ENCODE results near the gene VDR.

VDR gene

DNA sequence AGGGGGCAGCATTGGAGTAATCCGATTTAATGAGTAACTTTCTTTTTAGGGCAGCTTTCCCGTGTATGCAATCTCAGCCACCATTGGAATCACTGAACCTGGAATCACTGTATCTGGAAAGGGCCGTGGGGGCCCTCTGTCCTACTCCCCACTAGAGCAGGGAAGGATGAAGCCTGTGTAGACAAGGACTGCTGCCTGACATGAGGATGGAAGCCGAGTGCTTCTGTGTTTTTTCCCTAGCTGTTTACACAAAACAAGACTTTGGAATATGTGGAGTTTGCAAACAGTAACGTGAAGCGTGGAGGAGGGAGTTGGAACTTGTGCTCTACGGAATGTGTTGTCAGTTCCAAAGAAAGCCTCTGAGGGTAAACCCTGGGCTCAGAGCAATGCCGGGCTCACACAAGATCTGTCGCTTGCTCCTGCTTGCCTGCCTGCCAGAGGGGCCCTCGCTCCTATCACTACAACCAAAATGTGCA is 52.7 kb downstream of the VDR start:
- no peak for TF ChIP-seq BACH2 (CRISPR knock-in tag; IDR thresholded peaks at IDR 0.05; ENCODE audit: borderline replicate concordance)
- TF ChIP-seq ZNF565 (CRISPR knock-in tag; conservative IDR thresholded peaks at IDR 0.05; ENCODE audit: low read depth) = no peak
- TF ChIP-seq, protein P1, sequence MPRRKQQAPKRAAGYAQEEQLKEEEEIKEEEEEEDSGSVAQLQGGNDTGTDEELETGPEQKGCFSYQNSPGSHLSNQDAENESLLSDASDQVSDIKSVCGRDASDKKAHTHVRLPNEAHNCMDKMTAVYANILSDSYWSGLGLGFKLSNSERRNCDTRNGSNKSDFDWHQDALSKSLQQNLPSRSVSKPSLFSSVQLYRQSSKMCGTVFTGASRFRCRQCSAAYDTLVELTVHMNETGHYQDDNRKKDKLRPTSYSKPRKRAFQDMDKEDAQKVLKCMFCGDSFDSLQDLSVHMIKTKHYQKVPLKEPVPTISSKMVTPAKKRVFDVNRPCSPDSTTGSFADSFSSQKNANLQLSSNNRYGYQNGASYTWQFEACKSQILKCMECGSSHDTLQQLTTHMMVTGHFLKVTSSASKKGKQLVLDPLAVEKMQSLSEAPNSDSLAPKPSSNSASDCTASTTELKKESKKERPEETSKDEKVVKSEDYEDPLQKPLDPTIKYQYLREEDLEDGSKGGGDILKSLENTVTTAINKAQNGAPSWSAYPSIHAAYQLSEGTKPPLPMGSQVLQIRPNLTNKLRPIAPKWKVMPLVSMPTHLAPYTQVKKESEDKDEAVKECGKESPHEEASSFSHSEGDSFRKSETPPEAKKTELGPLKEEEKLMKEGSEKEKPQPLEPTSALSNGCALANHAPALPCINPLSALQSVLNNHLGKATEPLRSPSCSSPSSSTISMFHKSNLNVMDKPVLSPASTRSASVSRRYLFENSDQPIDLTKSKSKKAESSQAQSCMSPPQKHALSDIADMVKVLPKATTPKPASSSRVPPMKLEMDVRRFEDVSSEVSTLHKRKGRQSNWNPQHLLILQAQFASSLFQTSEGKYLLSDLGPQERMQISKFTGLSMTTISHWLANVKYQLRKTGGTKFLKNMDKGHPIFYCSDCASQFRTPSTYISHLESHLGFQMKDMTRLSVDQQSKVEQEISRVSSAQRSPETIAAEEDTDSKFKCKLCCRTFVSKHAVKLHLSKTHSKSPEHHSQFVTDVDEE (CRISPR knock-in tag; IDR thresholded peaks at IDR 0.05) = no peak
- TF ChIP-seq SNAI2 (CRISPR knock-in tag; IDR thresholded peaks at IDR 0.05) = no peak
- TF ChIP-seq, protein P2, sequence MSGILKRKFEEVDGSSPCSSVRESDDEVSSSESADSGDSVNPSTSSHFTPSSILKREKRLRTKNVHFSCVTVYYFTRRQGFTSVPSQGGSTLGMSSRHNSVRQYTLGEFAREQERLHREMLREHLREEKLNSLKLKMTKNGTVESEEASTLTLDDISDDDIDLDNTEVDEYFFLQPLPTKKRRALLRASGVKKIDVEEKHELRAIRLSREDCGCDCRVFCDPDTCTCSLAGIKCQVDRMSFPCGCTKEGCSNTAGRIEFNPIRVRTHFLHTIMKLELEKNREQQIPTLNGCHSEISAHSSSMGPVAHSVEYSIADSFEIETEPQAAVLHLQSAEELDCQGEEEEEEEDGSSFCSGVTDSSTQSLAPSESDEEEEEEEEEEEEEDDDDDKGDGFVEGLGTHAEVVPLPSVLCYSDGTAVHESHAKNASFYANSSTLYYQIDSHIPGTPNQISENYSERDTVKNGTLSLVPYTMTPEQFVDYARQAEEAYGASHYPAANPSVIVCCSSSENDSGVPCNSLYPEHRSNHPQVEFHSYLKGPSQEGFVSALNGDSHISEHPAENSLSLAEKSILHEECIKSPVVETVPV (CRISPR knock-in tag; IDR thresholded peaks at IDR 0.05) = no peak
- TF ChIP-seq TOX (CRISPR knock-in tag; IDR thresholded peaks at IDR 0.05; ENCODE audit: borderline replicate concordance) = no peak
- no peak for TF ChIP-seq ZNF8 (CRISPR knock-in tag; IDR thresholded peaks at IDR 0.05)
- no peak for TF ChIP-seq ZFP3 (CRISPR knock-in tag; IDR thresholded peaks at IDR 0.05)
- TF ChIP-seq, protein P3, sequence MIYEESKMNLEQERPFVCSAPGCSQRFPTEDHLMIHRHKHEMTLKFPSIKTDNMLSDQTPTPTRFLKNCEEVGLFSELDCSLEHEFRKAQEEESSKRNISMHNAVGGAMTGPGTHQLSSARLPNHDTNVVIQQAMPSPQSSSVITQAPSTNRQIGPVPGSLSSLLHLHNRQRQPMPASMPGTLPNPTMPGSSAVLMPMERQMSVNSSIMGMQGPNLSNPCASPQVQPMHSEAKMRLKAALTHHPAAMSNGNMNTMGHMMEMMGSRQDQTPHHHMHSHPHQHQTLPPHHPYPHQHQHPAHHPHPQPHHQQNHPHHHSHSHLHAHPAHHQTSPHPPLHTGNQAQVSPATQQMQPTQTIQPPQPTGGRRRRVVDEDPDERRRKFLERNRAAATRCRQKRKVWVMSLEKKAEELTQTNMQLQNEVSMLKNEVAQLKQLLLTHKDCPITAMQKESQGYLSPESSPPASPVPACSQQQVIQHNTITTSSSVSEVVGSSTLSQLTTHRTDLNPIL (CRISPR knock-in tag; IDR thresholded peaks at IDR 0.05; ENCODE audit: low read depth) = no peak
- TF ChIP-seq ESRRG (CRISPR knock-in tag; IDR thresholded peaks at IDR 0.05) = no peak
- no peak for TF ChIP-seq OSR1 (CRISPR knock-in tag; IDR thresholded peaks at IDR 0.05)
- TF ChIP-seq ZC3H10 (CRISPR knock-in tag; IDR thresholded peaks at IDR 0.05) = no peak
- no peak for TF ChIP-seq GLIS3 (CRISPR knock-in tag; IDR thresholded peaks at IDR 0.05)
- TF ChIP-seq ZNF70 (CRISPR knock-in tag; IDR thresholded peaks at IDR 0.05) = no peak
- TF ChIP-seq TCF4 (CRISPR knock-in tag; IDR thresholded peaks at IDR 0.05; ENCODE audit: borderline replicate concordance) = no peak
- TF ChIP-seq, protein P4, sequence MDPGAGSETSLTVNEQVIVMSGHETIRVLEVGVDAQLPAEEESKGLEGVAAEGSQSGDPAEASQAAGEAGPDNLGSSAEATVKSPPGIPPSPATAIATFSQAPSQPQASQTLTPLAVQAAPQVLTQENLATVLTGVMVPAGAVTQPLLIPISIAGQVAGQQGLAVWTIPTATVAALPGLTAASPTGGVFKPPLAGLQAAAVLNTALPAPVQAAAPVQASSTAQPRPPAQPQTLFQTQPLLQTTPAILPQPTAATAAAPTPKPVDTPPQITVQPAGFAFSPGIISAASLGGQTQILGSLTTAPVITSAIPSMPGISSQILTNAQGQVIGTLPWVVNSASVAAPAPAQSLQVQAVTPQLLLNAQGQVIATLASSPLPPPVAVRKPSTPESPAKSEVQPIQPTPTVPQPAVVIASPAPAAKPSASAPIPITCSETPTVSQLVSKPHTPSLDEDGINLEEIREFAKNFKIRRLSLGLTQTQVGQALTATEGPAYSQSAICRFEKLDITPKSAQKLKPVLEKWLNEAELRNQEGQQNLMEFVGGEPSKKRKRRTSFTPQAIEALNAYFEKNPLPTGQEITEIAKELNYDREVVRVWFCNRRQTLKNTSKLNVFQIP (CRISPR knock-in tag; IDR thresholded peaks at IDR 0.05; ENCODE audit: borderline replicate concordance, low read depth) = no peak
- TF ChIP-seq ARNTL (CRISPR knock-in tag; IDR thresholded peaks at IDR 0.05; ENCODE audit: borderline replicate concordance, low read depth) = no peak
- ATAC-seq = no peak

DNA sequence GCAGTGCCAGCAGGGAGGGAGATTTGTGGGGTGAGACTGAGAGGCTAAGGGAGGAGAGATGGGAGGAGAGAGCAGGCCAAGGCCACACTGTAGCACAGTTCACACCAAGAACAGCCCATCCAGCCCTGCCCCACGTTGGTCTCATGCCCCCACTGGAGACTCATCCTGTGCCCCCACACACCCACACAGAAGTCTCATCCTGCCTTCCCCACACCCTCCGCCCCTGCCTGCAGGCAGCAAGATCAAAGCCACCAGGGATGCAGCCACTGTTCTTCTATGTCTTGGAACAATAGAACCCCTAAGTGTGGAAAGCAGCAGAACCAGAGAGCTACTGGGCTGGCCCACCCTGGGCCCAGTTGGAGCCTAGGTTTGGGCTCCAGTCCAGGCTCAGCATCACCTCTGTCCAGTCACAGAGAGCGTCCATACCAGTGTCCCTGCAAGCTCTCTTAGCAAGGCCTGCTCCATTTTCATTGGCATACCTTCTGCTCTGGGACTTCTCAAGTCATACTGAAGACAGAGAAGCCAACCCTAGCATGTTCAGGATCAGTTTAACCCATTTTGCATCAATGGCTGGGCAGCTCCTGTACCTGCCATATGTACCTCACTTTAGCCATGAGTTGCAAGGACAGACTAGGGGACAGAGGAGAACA is 53.4 kb downstream of the VDR start:
- no peak for TF ChIP-seq ISL1 (CRISPR knock-in tag; IDR thresholded peaks at IDR 0.05)
- TF ChIP-seq GLIS3 (CRISPR knock-in tag; IDR thresholded peaks at IDR 0.05) = no peak
- TF ChIP-seq ESRRG (CRISPR knock-in tag; IDR thresholded peaks at IDR 0.05) = no peak
- TF ChIP-seq, protein P3 (CRISPR knock-in tag; IDR thresholded peaks at IDR 0.05; ENCODE audit: low read depth) = no peak
- no peak for TF ChIP-seq ARNTL (CRISPR knock-in tag; IDR thresholded peaks at IDR 0.05; ENCODE audit: borderline replicate concordance, low read depth)
- TF ChIP-seq PPARA (CRISPR knock-in tag; IDR thresholded peaks at IDR 0.05; ENCODE audit: borderline replicate concordance) = no peak
- TF ChIP-seq, protein P5, sequence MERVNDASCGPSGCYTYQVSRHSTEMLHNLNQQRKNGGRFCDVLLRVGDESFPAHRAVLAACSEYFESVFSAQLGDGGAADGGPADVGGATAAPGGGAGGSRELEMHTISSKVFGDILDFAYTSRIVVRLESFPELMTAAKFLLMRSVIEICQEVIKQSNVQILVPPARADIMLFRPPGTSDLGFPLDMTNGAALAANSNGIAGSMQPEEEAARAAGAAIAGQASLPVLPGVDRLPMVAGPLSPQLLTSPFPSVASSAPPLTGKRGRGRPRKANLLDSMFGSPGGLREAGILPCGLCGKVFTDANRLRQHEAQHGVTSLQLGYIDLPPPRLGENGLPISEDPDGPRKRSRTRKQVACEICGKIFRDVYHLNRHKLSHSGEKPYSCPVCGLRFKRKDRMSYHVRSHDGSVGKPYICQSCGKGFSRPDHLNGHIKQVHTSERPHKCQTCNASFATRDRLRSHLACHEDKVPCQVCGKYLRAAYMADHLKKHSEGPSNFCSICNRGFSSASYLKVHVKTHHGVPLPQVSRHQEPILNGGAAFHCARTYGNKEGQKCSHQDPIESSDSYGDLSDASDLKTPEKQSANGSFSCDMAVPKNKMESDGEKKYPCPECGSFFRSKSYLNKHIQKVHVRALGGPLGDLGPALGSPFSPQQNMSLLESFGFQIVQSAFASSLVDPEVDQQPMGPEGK (CRISPR knock-in tag; IDR thresholded peaks at IDR 0.05; ENCODE audit: borderline replicate concordance) = no peak
- TF ChIP-seq, protein P4 (CRISPR knock-in tag; IDR thresholded peaks at IDR 0.05; ENCODE audit: borderline replicate concordance, low read depth) = no peak
- TF ChIP-seq RARB (CRISPR knock-in tag; IDR thresholded peaks at IDR 0.05) = no peak
- no peak for TF ChIP-seq TOX (CRISPR knock-in tag; IDR thresholded peaks at IDR 0.05; ENCODE audit: borderline replicate concordance)
- TF ChIP-seq BACH2 (CRISPR knock-in tag; IDR thresholded peaks at IDR 0.05; ENCODE audit: borderline replicate concordance) = no peak
- no peak for TF ChIP-seq OSR1 (CRISPR knock-in tag; IDR thresholded peaks at IDR 0.05)
- no peak for TF ChIP-seq ZFP30 (CRISPR knock-in tag; IDR thresholded peaks at IDR 0.05)
- TF ChIP-seq ZNF8 (CRISPR knock-in tag; IDR thresholded peaks at IDR 0.05) = no peak
- TF ChIP-seq CSDC2 (CRISPR knock-in tag; IDR thresholded peaks at IDR 0.05) = no peak
- no peak; the same call in 2 of the 3 replicates for ATAC-seq
